Measurements from ENCODE around the gene SLC35B1.

SLC35B1 gene

DNA sequence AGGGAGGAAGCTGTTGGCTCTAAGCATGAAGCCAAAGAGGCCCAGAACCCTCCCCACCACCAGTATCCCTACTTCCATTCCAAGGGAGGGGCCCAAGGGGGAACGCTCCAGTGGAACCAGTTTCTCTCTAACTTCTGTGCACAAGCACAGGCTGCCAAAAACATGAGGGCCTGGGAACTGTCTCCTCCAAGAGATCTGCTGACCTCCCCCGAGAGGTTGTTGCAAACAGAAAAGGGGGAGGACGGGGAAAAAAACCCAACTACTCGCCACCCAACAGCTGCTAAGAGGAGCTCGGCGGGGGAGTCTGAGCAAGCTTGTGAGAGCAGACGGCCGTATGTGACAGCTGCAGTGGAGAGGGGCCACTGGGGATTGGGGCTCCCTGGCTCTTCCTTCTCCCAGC lies 15.7 kb upstream of the SLC35B1 start:
- no peak for ATAC-seq
- Mint-ChIP-seq H3K4me3 (no peak overlapping the region), H3K4me1 (peaks cover 25% of the 10 kb centered on the region), H3K27me3 (no peaks in the 10 kb centered on the region), H3K27ac (peak overlapping the region; percentile 6), H3K36me3 (peaks cover 51% of the 10 kb centered on the region), H3K9me3 (no peaks in the 10 kb centered on the region)

DNA sequence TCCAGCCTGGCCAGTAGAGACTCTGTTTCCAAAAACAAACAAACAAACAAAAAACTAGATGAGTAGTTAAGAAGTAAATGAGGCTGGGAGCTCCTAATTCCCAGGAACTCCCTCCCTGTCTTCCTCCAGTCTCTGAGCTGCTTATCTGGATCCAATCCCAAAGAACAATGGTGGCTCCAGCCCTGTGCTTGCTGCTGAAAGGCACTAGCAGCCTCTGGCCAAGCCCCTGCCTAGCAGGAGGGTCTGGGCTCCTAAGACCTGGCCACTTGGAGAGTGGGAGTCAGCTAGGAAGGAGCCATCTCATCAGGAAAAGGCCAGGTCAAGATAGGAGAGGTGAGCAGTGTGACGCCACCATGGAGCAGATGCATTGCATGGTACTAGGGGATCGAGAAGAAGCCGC lies 14.3 kb upstream of the SLC35B1 start:
- Mint-ChIP-seq H3K4me3 (no peak overlapping the region), H3K36me3 (peaks cover 55% of the 10 kb centered on the region), H3K27me3 (no peaks in the 10 kb centered on the region), H3K4me1 (peaks cover 27% of the 10 kb centered on the region), H3K27ac (peak overlapping the region; percentile 40), H3K9me3 (no peaks in the 10 kb centered on the region)
- no peak for ATAC-seq

GRCh38 chr17:49717371-49717861 lies 9.7 kb upstream of the SLC35B1 start:
- Mint-ChIP-seq H3K4me3 (no peak overlapping the region), H3K27me3 (no peaks in the 10 kb centered on the region), H3K9me3 (no peaks in the 10 kb centered on the region), H3K4me1 (peaks cover 23% of the 10 kb centered on the region), H3K36me3 (peaks cover 69% of the 10 kb centered on the region), H3K27ac (no peak overlapping the region)
- no peak for ATAC-seq

- Mint-ChIP-seq H3K9me3 (no peaks in the 10 kb centered on the region), H3K36me3 (peaks cover 63% of the 10 kb centered on the region), H3K4me3 (no peak overlapping the region), H3K27me3 (no peaks in the 10 kb centered on the region), H3K27ac (no peak overlapping the region), H3K4me1 (peaks cover 23% of the 10 kb centered on the region)
- no peak for ATAC-seq
Measured at GRCh38 chr17:49716668-49717364, 9.1 kb upstream of the SLC35B1 start.

GRCh38 chr17:49715717-49716279 lies 8.0 kb upstream of the SLC35B1 start:
- no peak for ATAC-seq
- peaks cover 23% of the 10 kb centered on the region for H3K4me1 Mint-ChIP-seq
- H3K27ac Mint-ChIP-seq, result peak overlapping the region; percentile 2

DNA sequence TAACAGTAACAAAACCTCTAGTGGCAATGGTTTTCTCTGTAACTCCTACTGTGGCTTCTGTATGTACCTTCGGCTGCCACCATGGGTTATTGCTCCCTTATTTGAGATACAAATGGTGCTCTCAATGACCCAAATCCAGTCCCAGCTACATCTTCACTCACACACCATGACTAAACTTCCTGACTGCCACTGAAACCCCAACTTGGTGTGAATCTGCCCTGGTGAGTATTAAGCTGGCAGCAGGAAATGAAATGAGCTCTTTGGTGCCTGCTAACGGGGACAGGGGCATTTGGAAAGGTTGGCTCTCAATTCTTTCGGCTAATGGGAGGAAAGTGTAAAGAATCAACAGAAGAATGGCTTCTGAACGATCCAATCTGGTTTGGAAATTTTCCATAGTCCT lies 7.5 kb upstream of the SLC35B1 start:
- no peaks in the 10 kb centered on the region for H3K27me3 Mint-ChIP-seq
- H3K4me3 Mint-ChIP-seq, result no peak overlapping the region
- H3K27ac Mint-ChIP-seq, result peak overlapping the region; percentile 2
- H3K36me3 Mint-ChIP-seq, result peaks cover 75% of the 10 kb centered on the region
- peaks cover 23% of the 10 kb centered on the region for H3K4me1 Mint-ChIP-seq
- ATAC-seq, result no peak
- no peaks in the 10 kb centered on the region for H3K9me3 Mint-ChIP-seq

More at GRCh38 chr17:49715717-49716279, 8.0 kb upstream of the SLC35B1 start:
- no peaks in the 10 kb centered on the region for H3K9me3 Mint-ChIP-seq
- H3K27me3 Mint-ChIP-seq, result no peaks in the 10 kb centered on the region
- H3K4me3 Mint-ChIP-seq, result no peak overlapping the region
- peaks cover 72% of the 10 kb centered on the region for H3K36me3 Mint-ChIP-seq

GRCh38 chr17:49708515-49709183 lies 885 bp upstream of the SLC35B1 start:
- Mint-ChIP-seq H3K9me3 (no peaks in the 10 kb centered on the region), H3K4me1 (peaks cover 39% of the 10 kb centered on the region), H3K36me3 (peaks cover 29% of the 10 kb centered on the region), H3K27ac (peak overlapping the region; percentile 95), H3K4me3 (peak overlapping the region; percentile 89), H3K27me3 (no peaks in the 10 kb centered on the region)
- peak; percentile 0 for ATAC-seq

- no peak for ATAC-seq
- peak overlapping the region; percentile 95 for H3K27ac Mint-ChIP-seq
- peaks cover 26% of the 10 kb centered on the region for H3K36me3 Mint-ChIP-seq
- no peaks in the 10 kb centered on the region for H3K9me3 Mint-ChIP-seq
- H3K4me3 Mint-ChIP-seq, result peak overlapping the region; percentile 89
- H3K27me3 Mint-ChIP-seq, result no peaks in the 10 kb centered on the region
- H3K4me1 Mint-ChIP-seq, result peaks cover 39% of the 10 kb centered on the region
Measured at GRCh38 chr17:49707246-49707607, 537 bp downstream of the SLC35B1 start.

- Mint-ChIP-seq H3K27me3 (no peaks in the 10 kb centered on the region), H3K4me1 (peaks cover 40% of the 10 kb centered on the region), H3K36me3 (peaks cover 25% of the 10 kb centered on the region), H3K9me3 (no peaks in the 10 kb centered on the region), H3K4me3 (peak overlapping the region; percentile 2), H3K27ac (no peak overlapping the region)
- no peak for ATAC-seq
Measured at GRCh38 chr17:49705254-49705653, 2.5 kb downstream of the SLC35B1 start.

DNA sequence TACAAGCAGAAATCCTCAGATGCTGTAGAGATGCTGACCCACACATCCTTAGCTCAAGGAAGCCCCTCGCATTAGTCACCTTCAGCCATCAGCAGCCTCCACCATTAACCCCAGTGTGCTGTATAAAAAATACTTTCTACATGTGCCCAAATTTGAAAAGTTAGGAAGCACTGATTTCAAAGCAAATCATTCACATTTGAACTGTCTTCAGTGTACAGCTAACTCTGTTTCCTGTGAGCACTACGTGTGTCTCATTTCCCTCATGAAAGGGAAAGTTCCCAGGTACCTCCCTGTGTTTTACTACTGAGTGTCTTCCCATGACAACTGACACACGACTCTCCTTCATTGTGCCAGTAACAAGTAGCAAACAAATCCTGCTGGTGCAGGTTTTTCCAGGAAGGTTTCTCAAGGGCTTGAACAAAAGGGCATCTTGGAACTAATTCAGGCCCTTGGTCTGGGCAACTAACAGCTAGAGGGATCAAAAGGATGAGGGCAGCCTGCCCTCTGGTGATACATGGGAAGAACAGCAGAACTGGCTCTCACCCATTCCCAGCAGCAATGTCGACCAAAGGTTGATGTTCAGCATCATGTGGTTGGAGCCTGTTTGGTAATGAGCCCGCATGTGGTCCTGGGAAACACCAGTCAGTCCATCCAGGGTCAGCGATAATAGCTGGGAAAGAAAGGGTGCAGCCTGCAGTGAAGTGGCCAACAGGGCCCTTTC lies 4.0 kb downstream of the SLC35B1 start:
- peaks cover 29% of the 10 kb centered on the region for H3K36me3 Mint-ChIP-seq
- no peak overlapping the region for H3K4me3 Mint-ChIP-seq
- peaks cover 41% of the 10 kb centered on the region for H3K4me1 Mint-ChIP-seq
- no peaks in the 10 kb centered on the region for H3K27me3 Mint-ChIP-seq
- no peaks in the 10 kb centered on the region for H3K9me3 Mint-ChIP-seq
- no peak overlapping the region for H3K27ac Mint-ChIP-seq
- ATAC-seq, result no peak

DNA sequence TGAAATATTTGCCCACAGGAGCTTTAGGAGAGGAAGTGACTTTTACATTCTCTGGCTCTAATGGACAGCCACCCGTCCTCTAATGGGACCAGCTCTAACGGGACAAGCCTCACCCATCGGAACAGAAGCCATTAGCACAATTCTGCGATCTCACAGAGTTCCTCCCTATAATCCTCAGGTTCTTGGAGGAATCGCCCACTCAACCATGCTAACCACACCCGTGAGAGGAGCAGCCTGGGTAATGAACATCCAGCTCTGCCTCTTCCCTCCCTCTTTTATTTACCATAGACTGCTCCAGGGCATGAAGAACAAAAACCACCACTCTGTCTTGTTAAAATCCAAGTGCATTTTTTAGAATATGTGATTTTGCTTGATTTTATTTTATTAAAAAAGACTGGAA lies 6.8 kb downstream of the SLC35B1 start:
- Mint-ChIP-seq H3K36me3 (peaks cover 29% of the 10 kb centered on the region), H3K9me3 (no peaks in the 10 kb centered on the region), H3K4me1 (peaks cover 28% of the 10 kb centered on the region), H3K27me3 (no peaks in the 10 kb centered on the region), H3K4me3 (no peak overlapping the region), H3K27ac (no peak overlapping the region)
- ATAC-seq, result no peak

DNA sequence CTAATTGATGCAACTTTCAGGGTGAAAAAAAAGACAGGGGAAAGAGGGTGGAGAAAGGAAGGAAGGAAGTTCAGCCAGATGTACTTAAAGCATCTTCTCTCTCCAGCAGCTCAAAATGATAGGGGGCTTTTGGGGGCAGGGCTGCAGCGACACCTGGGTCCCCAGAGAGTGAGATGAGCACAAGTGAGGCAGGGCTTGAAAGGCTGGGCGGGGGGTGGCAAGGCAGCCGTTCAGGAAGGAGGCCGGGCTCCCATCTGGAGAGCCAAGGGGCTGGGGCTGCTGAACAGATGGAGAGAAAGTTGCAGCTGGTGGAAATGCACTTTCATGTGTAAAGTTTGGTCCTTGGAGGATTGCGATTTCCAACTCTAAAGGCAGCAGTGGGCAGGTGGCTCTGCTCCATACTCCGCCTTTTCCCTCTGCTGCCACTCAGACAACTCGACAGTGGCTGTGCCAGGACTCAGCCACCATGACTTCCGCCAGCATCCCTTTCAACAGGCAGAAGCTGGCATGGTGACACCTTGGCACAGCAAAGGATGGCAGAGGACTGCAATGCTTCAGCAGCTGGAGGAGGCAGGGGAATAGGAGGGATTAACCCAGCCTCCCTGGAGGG lies 7.7 kb downstream of the SLC35B1 start:
- H3K27me3 Mint-ChIP-seq, result no peaks in the 10 kb centered on the region
- H3K4me3 Mint-ChIP-seq, result no peak overlapping the region
- peaks cover 27% of the 10 kb centered on the region for H3K4me1 Mint-ChIP-seq
- H3K27ac Mint-ChIP-seq, result peak overlapping the region; percentile 21
- ATAC-seq, result no peak
- no peaks in the 10 kb centered on the region for H3K9me3 Mint-ChIP-seq
- peaks cover 24% of the 10 kb centered on the region for H3K36me3 Mint-ChIP-seq

GRCh38 chr17:49698005-49698404 lies 9.8 kb downstream of the SLC35B1 start:
- no peak overlapping the region for H3K4me3 Mint-ChIP-seq
- no peaks in the 10 kb centered on the region for H3K9me3 Mint-ChIP-seq
- H3K4me1 Mint-ChIP-seq, result peaks cover 29% of the 10 kb centered on the region
- no peak overlapping the region for H3K27ac Mint-ChIP-seq
- no peaks in the 10 kb centered on the region for H3K27me3 Mint-ChIP-seq
- H3K36me3 Mint-ChIP-seq, result peaks cover 20% of the 10 kb centered on the region
- no peak for ATAC-seq

- Mint-ChIP-seq H3K4me1 (peaks cover 29% of the 10 kb centered on the region), H3K27ac (peak overlapping the region; percentile 28), H3K4me3 (no peak overlapping the region), H3K9me3 (no peaks in the 10 kb centered on the region), H3K36me3 (peaks cover 18% of the 10 kb centered on the region), H3K27me3 (peaks cover 7% of the 10 kb centered on the region)
- peak; percentile 97 for ATAC-seq
Measured at GRCh38 chr17:49696233-49696761, 11.5 kb downstream of the SLC35B1 start.

Measured in stimulated activated memory B cell treated with anti-CD40 and anti-IgM and Interleukin-4, amounts not matched to agents 10 μg/mL and 1 μg/mL and 100 μg/mL, for 72 hours (primary cell).